Adrenal gland (tissue), 12 donors: Measurements from ENCODE around the gene RELCH. TPM values are rescaled to one million over a fixed set of nuclear protein-coding genes. Genes with fewer than 3 reads are reported as not detected.

Source experiments
- DNase-seq, 7 donors: peaks; one replicate each; pipeline ENCODE4 v3.0.0-alpha.2; 2019 to 2020
- H3K27ac ChIP-seq, 5 donors: fragments of 200-600 bp; sonication (generic) in 4 of 5; 1 replicate in 3 of 5; 2 replicates in 2 of 5; pipeline versions ENCODE4 v1.5.1 to v1.8.0; 2016 to 2020; ENCODE audit warnings: mild to moderate bottlenecking in 1 of 5
- H3K27me3 ChIP-seq: fragments of 200-600 bp; 2 replicates; pipeline ENCODE4 v1.8.0; 2021
- H3K36me3 ChIP-seq, 2 donors: fragments of 200-600 bp; replicated peaks in 1 of 2; 1 replicate in 1 of 2; 2 replicates in 1 of 2; pipeline versions ENCODE4 v1.5.1 to v1.8.0; 2018 to 2022
- H3K4me1 ChIP-seq, 2 donors: fragments of 200-600 bp; replicated peaks in 1 of 2; 1 replicate in 1 of 2; 2 replicates in 1 of 2; pipeline versions ENCODE4 v1.5.1 to v1.8.0; 2018 to 2021
- H3K4me3 ChIP-seq, 4 donors: fragments of 200-600 bp; sonication (generic) in 3 of 4; one replicate each; pipeline ENCODE4 v1.5.1; 2016 to 2018
- H3K9me3 ChIP-seq, 3 donors: fragments of 200-600 bp; sonication (generic) in 1 of 3; replicated peaks in 1 of 3; 1 replicate in 2 of 3; 2 replicates in 1 of 3; pipeline versions ENCODE4 v1.5.1 to v1.8.0; 2016 to 2021
- POLR2A ChIP-seq, 2 donors: fragments of 450-650 bp; IDR thresholded peaks; one replicate each; pipeline ENCODE4 v1.6.1; 2017; ENCODE audit warnings: antibody characterized with exemption in 2 of 2, mild to moderate bottlenecking in 2 of 2, moderate library complexity in 1 of 2
- WGBS, 4 donors: extraction: QIAGEN DNeasy Blood & Tissue Kit in 2 of 4; methylation state at CpG; one replicate each; pipeline versions ENCODE4 v1.1.5 to v1.1.7; 2013 to 2017; 5-methylcytosine and 5-hydroxymethylcytosine counted together
- intact Hi-C, 2 donors: fragments of 100-400 bp; cut with DNase I; formaldehyde crosslinking; loops; one replicate each; pipeline versions ENCODE4 v1.14.1 to v1.15.0; 2022 to 2023
- polyA plus RNA-seq, 3 donors: library from polyadenylated mRNA; stranded (reverse); fragments of 200-250 nt in 2 of 3; fragments of 350-450 nt in 1 of 3; fragmentation: Illumina TruSeq in 1 of 3; extraction: RNeasy Lipid Tissue Mini Kit (QIAGEN cat#74804) in 1 of 3; gene quantifications; one replicate each; pipeline ENCODE4 v1.2.3, GENCODE V29; 2013 to 2014
- total RNA-seq, 9 donors: library from RNA; depleted of rRNA in 4 of 9; stranded (reverse); fragments of >200 nt in 4 of 9; fragments of 120-200 nt in 1 of 9; fragmentation: NEBNext Ultra II Directional in 1 of 9; extraction: Animal tissue kit (Norgen Biotek cat#: 25700) in 1 of 9; gene quantifications; one replicate each; pipeline versions ENCODE4 v1.1.0 to v1.2.4, GENCODE V29; 2013 to 2023
- TF ChIP-seq, protein P1 (sequence below), 6 experiments: fragments of 450-650 bp in 4 of 6; fragments of 200-600 bp in 2 of 6; sonication (generic) in 1 of 6; IDR thresholded peaks; 1 replicate in 5 of 6; 2 replicates in 1 of 6; pipeline versions ENCODE4 v1.5.1 to v1.8.0; 2016 to 2021; ENCODE audit warnings: antibody characterized with exemption in 6 of 6, mild to moderate bottlenecking in 2 of 6, moderate library complexity in 1 of 6
- donor health status: healthy with polysubstance abuse.
- donor health status: Bipolar disorder and iron deficiency.
- donor health status: DM: yes; HTN: yes; CAD: no.
- donor health status: DM: no; HTN: no; CAD: no.
- donor health status: DM: no; HTN: no; CAD: no.
- donor health status: DM: yes; HTN: yes; CAD: no.

Gene RELCH
- total and polyA plus RNA-seq, 12 donors, result 15.6 to 45.5 (median 26.2) TPM

- intact Hi-C loops, result loop anchor here in 1 of 2 donors (10.0 kb wide), 1 partner anchor 259 kb away; no protein-coding TSS in a partner anchor
- H3K4me1 ChIP-seq, result peaks cover 9 to 19% of the 10 kb centered on the region in 2 donors
- H3K36me3 ChIP-seq, result no peaks in the 10 kb centered on the region
- peak overlapping the region in 2 of 4 donors; percentile 10 to 62 for H3K4me3 ChIP-seq
- peaks cover 52% of the 10 kb centered on the region for H3K27me3 ChIP-seq
- TF ChIP-seq, protein P1, sequence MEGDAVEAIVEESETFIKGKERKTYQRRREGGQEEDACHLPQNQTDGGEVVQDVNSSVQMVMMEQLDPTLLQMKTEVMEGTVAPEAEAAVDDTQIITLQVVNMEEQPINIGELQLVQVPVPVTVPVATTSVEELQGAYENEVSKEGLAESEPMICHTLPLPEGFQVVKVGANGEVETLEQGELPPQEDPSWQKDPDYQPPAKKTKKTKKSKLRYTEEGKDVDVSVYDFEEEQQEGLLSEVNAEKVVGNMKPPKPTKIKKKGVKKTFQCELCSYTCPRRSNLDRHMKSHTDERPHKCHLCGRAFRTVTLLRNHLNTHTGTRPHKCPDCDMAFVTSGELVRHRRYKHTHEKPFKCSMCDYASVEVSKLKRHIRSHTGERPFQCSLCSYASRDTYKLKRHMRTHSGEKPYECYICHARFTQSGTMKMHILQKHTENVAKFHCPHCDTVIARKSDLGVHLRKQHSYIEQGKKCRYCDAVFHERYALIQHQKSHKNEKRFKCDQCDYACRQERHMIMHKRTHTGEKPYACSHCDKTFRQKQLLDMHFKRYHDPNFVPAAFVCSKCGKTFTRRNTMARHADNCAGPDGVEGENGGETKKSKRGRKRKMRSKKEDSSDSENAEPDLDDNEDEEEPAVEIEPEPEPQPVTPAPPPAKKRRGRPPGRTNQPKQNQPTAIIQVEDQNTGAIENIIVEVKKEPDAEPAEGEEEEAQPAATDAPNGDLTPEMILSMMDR (IDR thresholded peaks at IDR 0.05), result no peak
- no peak for TF ChIP-seq POLR2A (IDR thresholded peaks at IDR 0.05)
- no peak overlapping the region for H3K27ac ChIP-seq
- H3K9me3 ChIP-seq, result no peaks in the 10 kb centered on the region
- 5 to 9% (median 7%) methylated on average over 25 to 45 of the region's 45 CpGs for WGBS, 4 donors
- DNase-seq, result peak in 1 of 7 donors; percentile 16
These were observed 139.0 kb downstream of the RELCH start for GRCh38 chr18:62325806-62326645.

- Histone ChIP-seq H3K4me1 (peaks cover 9 to 19% of the 10 kb centered on the region in 2 donors), H3K9me3 (no peaks in the 10 kb centered on the region), H3K4me3 (peak overlapping the region in 1 of 4 donors; percentile 62), H3K36me3 (no peaks in the 10 kb centered on the region), H3K27ac (no peak overlapping the region), H3K27me3 (peaks cover 60% of the 10 kb centered on the region)
- no peak for DNase-seq
- intact Hi-C loops, result loop anchor here in 1 of 2 donors (10.0 kb wide), 1 partner anchor 258 kb away; no protein-coding TSS in a partner anchor
- 37 to 48% (median 40%) methylated on average over 9 to 12 of the region's 12 CpGs for WGBS, 4 donors
- TF ChIP-seq, protein P1 (IDR thresholded peaks at IDR 0.05), result no peak
- no peak for TF ChIP-seq POLR2A (IDR thresholded peaks at IDR 0.05)
These were observed 139.7 kb downstream of the RELCH start for GRCh38 chr18:62326646-62327348.

- intact Hi-C loops, result loop anchor here in 1 of 2 donors (10.0 kb wide), 1 partner anchor 257 kb away; no protein-coding TSS in a partner anchor
- H3K36me3 ChIP-seq, result no peaks in the 10 kb centered on the region
- no peak overlapping the region for H3K27ac ChIP-seq
- TF ChIP-seq POLR2A (IDR thresholded peaks at IDR 0.05), result no peak
- TF ChIP-seq, protein P1 (IDR thresholded peaks at IDR 0.05), result no peak
- H3K27me3 ChIP-seq, result peaks cover 61% of the 10 kb centered on the region
- peaks cover 9 to 19% of the 10 kb centered on the region in 2 donors for H3K4me1 ChIP-seq
- WGBS, 4 donors, result 66 to 76% (median 67%) methylated on average over 7 of the region's 7 CpGs
- H3K4me3 ChIP-seq, result no peak overlapping the region
- DNase-seq, result no peak
- no peaks in the 10 kb centered on the region for H3K9me3 ChIP-seq
These were observed 140.9 kb downstream of the RELCH start for GRCh38 chr18:62327977-62328376.
